Panc1 (cell line): ENCODE data around the gene DAPK2. TPM values are rescaled to one million over a fixed set of nuclear protein-coding genes. Genes with fewer than 3 reads are reported as not detected.
"Not testable (repeated sequence)": the region's sequence is repeated elsewhere in the genome, so short reads cannot be mapped to it uniquely, and the experiment has no call there.

Experiments used
- ATAC-seq: fragments of 200-7000 bp; cut with Tn5 transposase; 2 replicates; pipeline ENCODE4 v1.9.1; 2020; ENCODE audit warnings: mild to moderate bottlenecking, moderate library complexity
- BruUV-seq: library from RNA; stranded (reverse); fragments of 400-500 nt; replicated peaks from 2 replicates; lab custom pipeline; 2021; lab: Mats Ljungman, UMichigan
- CTCF ChIA-PET: fragments of 300-600 bp; sonication (Branson Sonifier 250); formaldehyde crosslinking; loops from one replicate; lab custom pipeline; 2022; ENCODE audit warnings: antibody characterized with exemption; lab: Charles Lee
- POLR2A ChIA-PET: fragments of 300-600 bp; sonication (Branson Sonifier 250); formaldehyde crosslinking; loops from one replicate; lab custom pipeline; 2022; ENCODE audit warnings: antibody characterized with exemption; lab: Charles Lee
- DNase-seq: peaks from one replicate; pipeline ENCODE4 v3.0.0-alpha.2; 2010; ENCODE audit warnings: low read depth, low spot score
- H3K27ac ChIP-seq: 2 replicates; pipeline ENCODE4 v1.5.1; 2011; ENCODE audit warnings: mild to moderate bottlenecking, low read length, inconsistent platforms
- H3K27me3 ChIP-seq: fragments of 200-500 bp; sonication (Bioruptor generic); 2 replicates; pipeline ENCODE4 v1.6.0; 2014; ENCODE audit warnings: low read length, inconsistent platforms; ENCODE audit not compliant: control insufficient read depth, insufficient read depth
- H3K36me3 ChIP-seq: fragments of 200-500 bp; sonication (Bioruptor generic); 2 replicates; pipeline ENCODE4 v1.5.1; 2014; ENCODE audit warnings: inconsistent platforms, mild to moderate bottlenecking, low read length, moderate library complexity; ENCODE audit not compliant: control insufficient read depth, insufficient read depth
- H3K4me1 ChIP-seq: 2 replicates; pipeline ENCODE4 v1.5.1; 2011; ENCODE audit warnings: inconsistent platforms, mild to moderate bottlenecking, low read length, moderate library complexity; ENCODE audit not compliant: control insufficient read depth, insufficient read depth
- H3K4me3 ChIP-seq, 2 experiments: 2 replicates each; pipeline ENCODE4 v1.5.1; 2011 to 2012; ENCODE audit warnings: low read depth in 2 of 2, low read length in 2 of 2, mild to moderate bottlenecking in 2 of 2, inconsistent platforms in 1 of 2, moderate library complexity in 1 of 2
- H3K9me3 ChIP-seq: fragments of 200-500 bp; sonication (Bioruptor generic); 2 replicates; pipeline ENCODE4 v1.5.1; 2014; ENCODE audit warnings: low read depth, mild to moderate bottlenecking, inconsistent platforms, low read length, moderate library complexity; ENCODE audit not compliant: control insufficient read depth, insufficient read depth
- CTCF ChIP-seq: fragments of 450-650 bp; IDR thresholded peaks from 2 replicates; pipeline ENCODE4 v1.5.1; 2017; ENCODE audit warnings: mild to moderate bottlenecking
- POLR2AphosphoS5 ChIP-seq: IDR thresholded peaks from 2 replicates; pipeline ENCODE4 v1.6.1; 2012; ENCODE audit warnings: mild to moderate bottlenecking, low read depth, low read length, moderate library complexity
- REST ChIP-seq, 2 experiments: IDR thresholded peaks; 2 replicates each; pipeline ENCODE4 v1.6.1; 2011 to 2012; ENCODE audit warnings: low read depth in 2 of 2, control low read depth in 1 of 2, low read length in 1 of 2, mild to moderate bottlenecking in 1 of 2, moderate library complexity in 1 of 2; ENCODE audit not compliant: insufficient read depth in 1 of 2
- SIN3A ChIP-seq: IDR thresholded peaks from 2 replicates; pipeline ENCODE4 v1.6.1; 2012; ENCODE audit warnings: low read depth, mild to moderate bottlenecking, low read length, moderate library complexity, borderline replicate concordance; ENCODE audit not compliant: insufficient read depth
- TCF7L2 ChIP-seq: IDR thresholded peaks from 2 replicates; pipeline ENCODE4 v1.6.1; 2011; ENCODE audit warnings: mild to moderate bottlenecking, low read depth, low read length, inconsistent platforms
- in situ Hi-C: cut with HindIII; loops from 2 replicates; pipeline ENCODE4 v1.10.0; 2016; ENCODE audit warnings: low sequenced_read_pairs, low pct_unique_long_range_greater_than_20kb
- intact Hi-C: fragments of 100-400 bp; cut with micrococcal nuclease; formaldehyde crosslinking; loops from one replicate; pipeline ENCODE4 v1.10.0; 2022; ENCODE audit not compliant: unreplicated experiment
- total RNA-seq: library from RNA; stranded (reverse); gene quantifications from one replicate; pipeline ENCODE4 v1.2.1, GENCODE V29; 2021; ENCODE audit not compliant: unreplicated experiment

The DAPK2 gene
- total RNA-seq, 1 experiment from 2014 or later = 10.2 TPM

GRCh38 chr15:64089543-64090280 is 43.4 kb upstream of the DAPK2 start:
- Histone ChIP-seq H3K4me3 (no peak overlapping the region), H3K9me3 (no peaks in the 10 kb centered on the region), H3K4me1 (peaks cover 11% of the 10 kb centered on the region), H3K27me3 (no peaks in the 10 kb centered on the region), H3K36me3 (peaks cover 3% of the 10 kb centered on the region; the same call in 1 of the 2 replicates), H3K27ac (no peak overlapping the region)
- intact Hi-C loops = no loop called here
- ChIA-PET CTCF (no interaction called here), POLR2A (no interaction called here)
- in situ Hi-C loops = no loop called here
- no peak for ATAC-seq
- DNase-seq = no peak
- no peak for TF ChIP-seq CTCF
- no peak for TF ChIP-seq SIN3A
- TF ChIP-seq REST (IDR thresholded peaks at IDR 0.05; ENCODE audit: insufficient read depth in 1 of 2, low read depth in 2 of 2, low read length in 1 of 2) = no peak
- no peak for TF ChIP-seq TCF7L2
- no peak for TF ChIP-seq POLR2AphosphoS5
- no TSS peak for BruUV-seq

GRCh38 chr15:64082757-64083156 is 36.5 kb upstream of the DAPK2 start:
- Histone ChIP-seq H3K4me1 (no peaks in the 10 kb centered on the region), H3K27me3 (no peaks in the 10 kb centered on the region), H3K27ac (no peak overlapping the region), H3K36me3 (peaks cover 4% of the 10 kb centered on the region), H3K9me3 (no peaks in the 10 kb centered on the region), H3K4me3 (no peak overlapping the region)
- no peak for ATAC-seq
- ChIA-PET CTCF (no interaction called here), POLR2A (no interaction called here)
- no TSS peak for BruUV-seq
- intact Hi-C loops = no loop called here
- TF ChIP-seq POLR2AphosphoS5 (no peak), TCF7L2 (no peak), REST (IDR thresholded peaks at IDR 0.05; ENCODE audit: insufficient read depth in 1 of 2, low read depth in 2 of 2, low read length in 1 of 2) (no peak), SIN3A (no peak), CTCF (no peak)
- DNase-seq = no peak
- in situ Hi-C loops = no loop called here

GRCh38 chr15:64073496-64073895 is 27.2 kb upstream of the DAPK2 start:
- H3K36me3 ChIP-seq, POLR2A ChIA-PET, H3K27ac ChIP-seq, H3K27me3 ChIP-seq, BruUV-seq, CTCF ChIA-PET, H3K9me3 ChIP-seq, intact Hi-C loops, DNase-seq, ATAC-seq, H3K4me3 ChIP-seq, in situ Hi-C loops: not testable (repeated sequence)
- H3K4me1 ChIP-seq = peaks cover 21% of the 10 kb centered on the region
